Skeletal muscle tissue (tissue), 4 donors: ENCODE results near the gene PPIB. TPM values are rescaled to one million over a fixed set of nuclear protein-coding genes. Genes with fewer than 3 reads are reported as not detected.

Experiments
- H3K27ac ChIP-seq: one replicate; pipeline ENCODE4 v1.7.0; 2013; ENCODE audit warnings: mild to moderate bottlenecking, low read depth, low read length, inconsistent platforms
- H3K27me3 ChIP-seq, 3 donors: one replicate each; pipeline ENCODE4 v1.7.0; 2013; ENCODE audit warnings: low read length in 3 of 3; ENCODE audit not compliant: control insufficient read depth in 3 of 3, insufficient read depth in 3 of 3
- H3K36me3 ChIP-seq, 3 donors: one replicate each; pipeline ENCODE4 v1.7.0; 2013; ENCODE audit warnings: low read length in 3 of 3; ENCODE audit not compliant: control insufficient read depth in 3 of 3, insufficient read depth in 3 of 3
- H3K4me1 ChIP-seq, 3 donors: one replicate each; pipeline ENCODE4 v1.7.0; 2013; ENCODE audit warnings: low read length in 3 of 3, mild to moderate bottlenecking in 3 of 3; ENCODE audit not compliant: control insufficient read depth in 3 of 3, insufficient read depth in 3 of 3
- H3K4me3 ChIP-seq, 3 donors: one replicate each; pipeline ENCODE4 v1.7.0; 2013; ENCODE audit warnings: low read length in 3 of 3
- H3K9ac ChIP-seq, 3 donors: one replicate each; pipeline ENCODE4 v1.7.0; 2013; ENCODE audit warnings: low read length in 3 of 3, mild to moderate bottlenecking in 3 of 3, moderate library complexity in 2 of 3, low read depth in 1 of 3
- H3K9me3 ChIP-seq, 3 donors: one replicate each; pipeline ENCODE4 v1.7.0; 2013; ENCODE audit warnings: low read length in 3 of 3; ENCODE audit not compliant: control insufficient read depth in 3 of 3
- total RNA-seq: library from RNA; depleted of rRNA; stranded (reverse); fragments of >200 nt; gene quantifications from one replicate; pipeline ENCODE4 v1.2.3, GENCODE V29; 2014
- donor health status: Osteomylitis.

Gene PPIB
- 199 TPM for total RNA-seq

GRCh38 chr15:64162869-64163658, at the start of gene PPIB:
Gene PPIB (minus strand): TSS chr15:64163022. CDS start chr15:64162986, 36 bp downstream.
- Histone ChIP-seq H3K9me3 (no peaks in the 10 kb centered on the region), H3K27ac (peak within 1 kb of the TSS; percentile 90), H3K27me3 (no peaks in the 10 kb centered on the region), H3K4me3 (peak within 1 kb of the TSS; percentile 93 to 97 (median 94)), H3K9ac (peak within 1 kb of the TSS; percentile 82 to 93 (median 92)), H3K4me1 (peaks cover 21 to 33% (median 22%) of the 10 kb centered on the region in 3 donors), H3K36me3 (peaks cover 22 to 26% (median 25%) of the 10 kb centered on the region in 3 donors)

- no peaks in the 10 kb centered on the region for H3K9me3 ChIP-seq
These were observed 48.9 kb upstream of the PPIB start for GRCh38 chr15:64211696-64212095.

GRCh38 chr15:64210371-64210770, 47.5 kb upstream of the PPIB start:
- no peaks in the 10 kb centered on the region for H3K27me3 ChIP-seq
- no peaks in the 10 kb centered on the region for H3K9me3 ChIP-seq
- H3K4me3 ChIP-seq: no peak overlapping the region
- H3K4me1 ChIP-seq: no peaks in the 10 kb centered on the region
- H3K36me3 ChIP-seq: peaks cover 2 to 6% (median 5%) of the 10 kb centered on the region in 3 donors
- H3K27ac ChIP-seq: no peak overlapping the region
- H3K9ac ChIP-seq: no peak overlapping the region

More at GRCh38 chr15:64211696-64212095, 48.9 kb upstream of the PPIB start:
- H3K36me3 ChIP-seq: peaks cover 2 to 5% (median 5%) of the 10 kb centered on the region in 3 donors
- H3K4me1 ChIP-seq: no peaks in the 10 kb centered on the region
- H3K27me3 ChIP-seq: no peaks in the 10 kb centered on the region
- H3K4me3 ChIP-seq: no peak overlapping the region
- no peak overlapping the region for H3K9ac ChIP-seq
- H3K27ac ChIP-seq: no peak overlapping the region

GRCh38 chr15:64209680-64210334, 47.0 kb upstream of the PPIB start:
- Histone ChIP-seq H3K9me3 (no peaks in the 10 kb centered on the region), H3K27me3 (no peaks in the 10 kb centered on the region), H3K27ac (no peak overlapping the region), H3K4me1 (no peaks in the 10 kb centered on the region), H3K36me3 (peaks cover 2 to 8% (median 5%) of the 10 kb centered on the region in 3 donors), H3K4me3 (no peak overlapping the region), H3K9ac (no peak overlapping the region)

GRCh38 chr15:64205202-64205601, 42.4 kb upstream of the PPIB start:
- Histone ChIP-seq H3K27me3 (no peaks in the 10 kb centered on the region), H3K27ac (no peak overlapping the region), H3K4me1 (no peaks in the 10 kb centered on the region), H3K9me3 (no peaks in the 10 kb centered on the region), H3K9ac (no peak overlapping the region), H3K4me3 (no peak overlapping the region), H3K36me3 (peaks cover 0 to 19% (median 9%) of the 10 kb centered on the region in 3 donors)

- Histone ChIP-seq H3K4me1 (peaks cover 0 to 6% (median 0%) of the 10 kb centered on the region in 3 donors), H3K27ac (no peak overlapping the region), H3K9me3 (no peaks in the 10 kb centered on the region), H3K9ac (no peak overlapping the region), H3K27me3 (no peaks in the 10 kb centered on the region), H3K36me3 (peaks cover 2 to 16% (median 5%) of the 10 kb centered on the region in 3 donors), H3K4me3 (no peak overlapping the region)
These were observed 34.6 kb upstream of the PPIB start for GRCh38 chr15:64197425-64197824.

GRCh38 chr15:64193971-64194370, 31.1 kb upstream of the PPIB start:
- Histone ChIP-seq H3K4me1 (peaks cover 0 to 6% (median 0%) of the 10 kb centered on the region in 3 donors), H3K27ac (no peak overlapping the region), H3K9me3 (no peaks in the 10 kb centered on the region), H3K36me3 (peaks cover 0 to 8% (median 2%) of the 10 kb centered on the region in 3 donors), H3K4me3 (no peak overlapping the region), H3K27me3 (no peaks in the 10 kb centered on the region), H3K9ac (no peak overlapping the region)

- Histone ChIP-seq H3K36me3 (peaks cover 0 to 8% (median 2%) of the 10 kb centered on the region in 3 donors), H3K4me3 (no peak overlapping the region)
These were observed 29.4 kb upstream of the PPIB start for GRCh38 chr15:64191971-64192830.

GRCh38 chr15:64187396-64188191, 24.8 kb upstream of the PPIB start:
- H3K9me3 ChIP-seq: no peaks in the 10 kb centered on the region
- H3K4me3 ChIP-seq: no peak overlapping the region
- peaks cover 0 to 2% (median 0%) of the 10 kb centered on the region in 3 donors for H3K36me3 ChIP-seq

More at GRCh38 chr15:64191971-64192830, 29.4 kb upstream of the PPIB start:
- Histone ChIP-seq H3K27me3 (no peaks in the 10 kb centered on the region), H3K4me1 (no peaks in the 10 kb centered on the region), H3K9ac (no peak overlapping the region), H3K27ac (no peak overlapping the region), H3K9me3 (no peaks in the 10 kb centered on the region)

More at GRCh38 chr15:64187396-64188191, 24.8 kb upstream of the PPIB start:
- no peak overlapping the region for H3K9ac ChIP-seq
- H3K27ac ChIP-seq: no peak overlapping the region
- no peaks in the 10 kb centered on the region for H3K4me1 ChIP-seq
- no peaks in the 10 kb centered on the region for H3K27me3 ChIP-seq
